DMS153 treated with DMSO at 0.1 percent for 48 hours (cell line): ENCODE data around the gene CAMSAP1.
A peak's percentile ranks its signal among the peaks of the same experiment; 100 is the strongest.

ENCODE experiments used
- DNase-seq: peaks from one replicate; lab custom pipeline; 2025; ENCODE audit not compliant: unreplicated experiment; lab: John Stamatoyannopoulos, UW

Gene CAMSAP1

DNA sequence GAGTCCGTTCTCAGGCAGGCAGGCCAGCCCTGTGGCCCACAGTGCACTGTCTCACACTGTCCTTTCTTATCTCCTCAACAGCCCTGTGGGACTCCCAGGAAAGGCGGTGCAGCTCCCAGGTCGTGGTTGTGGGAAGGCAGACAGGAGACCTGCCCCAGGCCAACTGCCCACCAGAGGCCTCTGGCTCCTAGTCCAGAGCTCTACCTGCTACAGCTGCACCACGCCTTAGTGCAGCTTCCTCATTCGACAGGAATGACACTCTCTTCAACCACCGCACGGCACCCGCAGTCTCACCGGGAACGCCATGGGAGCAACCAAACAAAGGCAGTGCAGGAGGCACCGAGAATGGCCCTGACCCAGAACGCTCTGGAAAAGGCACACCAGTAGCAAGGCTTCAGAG, 25.3 kb downstream of the CAMSAP1 start:
- no peak for DNase-seq

DNA sequence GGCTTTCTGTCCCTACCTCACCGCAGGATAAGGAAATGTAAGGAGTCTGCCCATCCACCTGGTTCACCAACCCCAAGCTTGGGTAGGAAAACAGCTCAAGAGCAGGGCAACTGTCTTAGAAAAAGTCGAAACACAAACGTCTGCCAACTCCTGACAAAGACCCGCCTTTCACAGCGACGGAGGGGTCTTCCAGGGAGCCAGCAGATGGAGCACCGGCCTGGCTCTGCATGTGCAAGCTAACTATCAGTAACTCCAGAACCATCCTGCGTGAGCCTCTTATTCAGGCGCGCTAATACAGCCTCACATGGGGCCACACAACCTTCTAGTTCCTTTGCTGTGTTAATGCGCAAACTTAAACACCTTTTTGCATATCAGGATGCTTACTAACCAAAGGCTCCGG, 26.9 kb downstream of the CAMSAP1 start:
- DNase-seq, result no peak

DNA sequence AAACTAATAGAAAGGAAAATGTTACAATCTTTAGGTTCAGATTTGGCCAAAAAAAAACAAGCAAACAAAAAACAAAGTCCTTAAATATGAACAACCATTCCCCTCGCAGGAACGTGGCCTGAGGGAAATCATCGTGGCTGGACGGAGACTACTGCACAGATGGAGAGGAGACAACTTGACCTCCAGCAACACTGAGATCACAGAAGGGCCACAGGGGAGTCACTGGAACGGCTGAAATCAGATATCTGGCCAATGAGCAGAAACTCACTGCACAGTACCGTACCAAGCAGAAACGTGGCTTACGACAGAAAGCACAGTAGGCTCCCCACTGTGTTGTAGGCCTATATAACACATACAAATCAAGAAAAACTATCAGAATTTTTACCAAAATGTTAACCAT, 27.7 kb downstream of the CAMSAP1 start:
- DNase-seq, result no peak

DNA sequence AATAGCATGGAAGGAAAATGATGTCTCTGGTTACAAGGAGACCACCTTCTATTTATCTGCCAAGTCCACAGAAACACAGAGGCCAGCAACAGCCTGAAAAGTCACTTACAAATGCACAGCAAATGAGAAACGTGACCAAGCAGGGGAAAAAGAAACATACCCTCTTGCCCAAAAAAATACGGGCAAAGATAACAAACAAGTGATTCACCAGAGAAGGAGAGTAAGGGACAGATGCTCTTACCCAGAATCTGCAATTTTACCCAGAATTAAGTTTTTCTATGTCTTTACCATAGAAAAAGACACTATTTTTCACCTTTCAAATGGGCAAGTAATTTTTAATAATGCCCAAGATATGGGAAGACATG, 28.1 kb downstream of the CAMSAP1 start:
- DNase-seq, result no peak

DNA sequence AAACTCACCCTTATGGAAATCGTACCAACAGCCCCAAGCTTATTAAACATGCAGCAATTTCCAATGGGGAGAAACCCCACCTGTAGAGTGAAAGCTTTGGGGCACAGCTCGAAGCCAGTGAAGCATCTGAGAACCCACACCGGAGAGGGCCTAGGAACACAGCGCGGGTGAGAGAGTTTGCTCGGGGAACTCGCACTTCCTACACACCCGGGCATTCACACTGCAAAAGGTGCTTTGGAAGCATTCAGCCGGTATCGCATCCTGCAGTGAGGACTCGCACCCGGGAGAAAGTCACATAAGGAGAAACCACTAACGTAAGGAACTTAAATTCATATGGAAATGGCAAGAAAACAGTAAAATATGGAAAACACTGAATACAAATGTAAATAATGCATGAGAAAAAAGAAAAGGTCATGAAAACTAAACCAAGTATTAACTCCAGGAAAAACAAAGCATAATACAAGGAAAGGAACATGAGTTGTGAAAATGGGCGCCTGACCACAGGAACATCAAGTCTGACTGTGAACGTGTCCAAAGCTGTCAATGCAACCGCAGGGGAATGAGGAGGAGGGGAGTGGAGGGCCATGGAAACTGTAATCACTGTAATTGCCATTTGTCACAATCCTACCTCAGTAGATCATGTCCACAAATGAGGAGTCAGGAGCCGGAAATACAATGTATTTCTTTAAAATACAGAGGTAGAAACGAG, 28.7 kb downstream of the CAMSAP1 start:
- no peak for DNase-seq

DNA sequence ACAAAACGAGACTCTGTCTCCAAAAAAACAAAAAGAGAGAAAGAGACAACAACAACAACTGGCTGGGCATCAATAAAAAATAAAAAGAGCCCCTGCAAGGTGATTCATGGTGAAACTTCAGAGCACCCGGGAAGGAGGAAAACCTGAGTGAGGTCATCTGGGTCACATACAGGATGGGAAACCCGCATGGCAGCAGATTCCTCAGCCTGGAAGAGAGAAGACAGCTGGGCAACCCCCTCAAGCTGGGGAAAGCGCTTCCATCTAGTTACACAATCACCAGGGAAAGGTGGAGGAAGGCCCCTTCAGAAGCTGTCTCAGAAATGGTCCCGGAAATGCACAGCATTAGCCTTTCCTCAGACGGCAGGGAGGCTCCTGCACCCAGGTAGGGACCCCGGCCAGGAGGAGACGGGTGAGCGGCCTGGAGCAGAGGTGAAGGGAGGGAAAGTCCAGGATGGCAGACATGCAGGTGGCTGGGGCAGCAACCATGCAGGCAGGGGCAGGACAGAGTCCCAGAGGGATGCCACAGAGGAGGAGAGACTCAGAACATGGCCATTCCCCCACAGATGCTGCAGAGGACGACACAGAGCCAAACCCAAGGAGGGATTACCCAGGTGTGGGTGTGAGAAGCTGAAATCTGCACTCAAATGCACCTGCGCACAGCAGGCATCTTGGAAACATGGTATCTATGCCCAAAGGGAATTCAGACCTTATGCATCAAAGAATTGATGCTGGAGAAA, 29.4 kb downstream of the CAMSAP1 start:
- DNase-seq, result no peak

DNA sequence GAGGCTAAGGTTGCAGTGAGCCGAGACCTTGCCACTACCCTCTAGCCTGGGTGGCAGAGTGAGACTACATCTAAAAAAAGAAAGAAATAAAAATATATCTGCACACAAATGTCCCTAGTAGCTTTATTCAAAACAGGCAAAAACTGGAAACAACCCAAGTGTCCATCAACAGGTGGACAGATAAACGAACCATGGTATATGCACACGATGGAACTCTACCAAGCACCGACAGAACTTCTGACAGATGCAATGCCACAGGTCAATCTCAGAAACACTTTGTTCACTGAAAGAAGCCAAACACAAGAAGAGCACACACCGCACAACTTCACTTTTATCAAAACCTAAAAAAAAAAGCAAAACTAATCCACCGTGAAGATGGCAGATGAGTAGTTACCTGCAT, 30.4 kb downstream of the CAMSAP1 start:
- DNase-seq, result no peak

DNA sequence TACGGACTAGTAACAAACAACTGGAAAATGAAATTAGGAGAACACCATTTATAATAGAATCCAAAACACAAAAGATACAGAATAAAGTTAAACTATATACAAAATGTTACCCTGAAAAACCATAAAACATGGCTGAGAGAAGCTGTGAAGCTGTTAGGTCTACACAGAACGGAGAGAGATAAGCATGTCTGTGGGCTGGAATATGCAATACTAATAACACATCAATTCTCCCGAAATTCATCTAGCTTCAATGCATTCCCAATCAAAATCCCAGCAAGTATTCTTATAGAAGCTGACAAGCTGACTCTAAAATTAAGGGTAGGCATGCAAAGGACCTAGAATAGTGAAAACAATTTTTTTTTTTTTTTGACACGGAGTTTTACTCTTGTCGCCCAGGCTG, 32.5 kb downstream of the CAMSAP1 start:
- DNase-seq, result no peak

DNA sequence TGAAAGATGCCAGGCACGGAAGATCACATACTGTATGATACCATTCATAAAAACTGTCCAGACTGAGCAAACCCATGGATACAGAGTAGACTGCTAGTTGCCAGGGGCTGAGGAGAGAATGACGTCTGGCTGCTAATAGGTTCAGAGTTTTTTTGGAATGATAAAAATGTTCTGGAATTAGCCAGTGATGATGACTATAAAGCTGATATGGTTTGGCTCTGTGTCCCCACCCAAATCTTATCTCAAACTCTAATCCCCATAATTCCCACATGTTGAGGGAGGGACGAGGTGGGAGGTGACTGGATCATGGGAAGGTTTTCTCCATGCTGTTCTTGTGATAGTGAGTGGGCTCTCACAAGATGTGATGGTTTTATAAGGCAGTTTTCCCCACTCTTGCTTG, 37.4 kb downstream of the CAMSAP1 start:
- DNase-seq, result no peak

DNA sequence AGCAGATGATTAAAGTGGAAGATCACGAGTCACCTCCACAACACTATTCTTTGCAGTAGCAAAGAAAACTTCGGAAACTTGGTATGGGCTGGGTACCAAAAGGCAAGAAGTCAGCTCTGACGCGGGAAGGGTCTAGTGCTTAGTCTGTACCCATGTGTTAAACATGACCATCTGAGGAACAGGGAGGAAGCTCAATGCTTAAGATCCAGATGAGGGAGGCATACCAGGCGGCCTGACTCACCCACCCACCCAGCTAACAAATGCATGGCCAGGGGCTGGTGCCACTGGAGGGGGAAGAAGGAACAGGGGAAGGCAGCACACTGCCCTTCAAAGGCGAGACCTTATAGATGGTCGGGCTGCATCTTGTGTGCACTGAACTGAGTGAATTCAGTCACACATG, 41.8 kb downstream of the CAMSAP1 start:
- no peak for DNase-seq

DNA sequence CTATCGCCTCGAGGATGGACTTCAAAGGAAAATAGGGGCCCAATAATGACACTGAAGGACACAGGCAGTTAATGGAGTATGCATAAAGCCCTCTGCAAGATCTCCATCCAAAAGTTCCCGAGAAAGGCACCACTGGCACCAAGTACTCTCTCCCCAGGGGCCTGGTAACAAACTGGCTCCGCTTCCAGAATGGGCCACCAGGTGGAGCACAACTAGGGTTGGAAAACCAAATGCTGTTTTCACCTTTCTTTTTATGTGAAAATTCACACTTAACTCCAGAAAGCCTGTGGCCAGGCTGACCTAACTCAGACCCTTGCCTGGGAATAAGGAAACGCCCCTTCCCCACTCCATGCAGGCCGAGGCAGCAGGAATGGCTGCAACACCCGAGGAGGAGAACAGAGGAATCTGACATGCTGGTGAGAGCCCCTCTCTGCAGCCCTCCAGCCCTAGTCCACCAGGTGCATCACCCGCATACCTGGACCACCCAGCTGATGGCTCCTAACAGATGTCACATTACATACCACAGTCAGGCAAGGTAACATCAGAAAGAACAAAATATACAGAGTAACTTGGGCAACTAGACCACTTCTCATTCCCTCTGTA, 42.8 kb downstream of the CAMSAP1 start:
- DNase-seq, result peak; percentile 24

DNA sequence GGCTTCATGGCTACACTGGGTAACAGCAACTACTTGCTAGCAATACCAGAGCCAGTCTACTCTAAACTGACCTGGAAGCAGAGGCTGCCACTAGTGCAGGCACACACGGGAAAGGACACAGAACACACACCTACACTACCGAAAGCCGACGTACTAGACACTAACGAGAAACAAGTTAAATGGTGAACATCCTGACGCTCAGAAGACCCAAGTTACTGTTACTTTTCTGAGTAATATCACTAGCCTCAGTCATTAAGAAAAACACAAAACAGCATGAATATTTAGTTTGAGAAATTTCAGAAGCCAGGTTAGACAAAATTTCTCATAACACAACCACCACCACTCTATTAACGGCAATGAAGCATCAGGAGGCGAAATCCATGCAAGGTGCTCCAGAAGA, 44.5 kb downstream of the CAMSAP1 start:
- DNase-seq, result no peak

DNA sequence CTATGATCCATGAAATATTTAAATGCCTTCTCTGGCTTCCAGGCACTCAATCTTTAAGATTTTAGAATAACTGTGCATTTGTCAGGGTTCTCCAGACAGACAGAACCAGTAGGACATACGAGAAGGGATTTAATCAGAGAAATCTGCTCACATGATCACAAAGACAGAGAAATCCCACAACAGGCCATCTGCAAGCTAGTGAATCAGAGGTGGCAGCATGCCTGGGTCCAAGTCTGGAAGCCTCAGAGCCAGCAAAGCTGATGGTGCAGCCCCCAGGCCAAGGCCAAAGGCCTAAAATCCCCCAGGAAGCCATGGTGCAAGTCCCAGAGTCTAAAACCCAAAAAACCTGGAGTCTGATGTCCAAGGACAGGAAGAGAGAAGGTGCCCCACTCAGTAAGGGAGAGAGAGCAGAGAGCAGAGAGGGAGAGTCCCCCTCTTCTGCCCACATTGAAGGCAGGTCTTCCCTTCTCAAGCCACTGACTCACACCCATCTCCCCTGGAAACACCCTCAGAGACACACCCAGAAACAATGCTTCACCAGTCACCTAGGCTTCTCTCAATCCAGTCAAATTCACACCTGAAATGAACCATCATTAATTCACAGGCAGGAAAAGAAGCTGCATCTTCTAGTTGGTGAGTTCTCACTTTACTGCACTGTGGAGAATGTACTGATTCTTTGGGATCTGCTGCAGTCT, 48.7 kb downstream of the CAMSAP1 start:
- DNase-seq, result no peak

DNA sequence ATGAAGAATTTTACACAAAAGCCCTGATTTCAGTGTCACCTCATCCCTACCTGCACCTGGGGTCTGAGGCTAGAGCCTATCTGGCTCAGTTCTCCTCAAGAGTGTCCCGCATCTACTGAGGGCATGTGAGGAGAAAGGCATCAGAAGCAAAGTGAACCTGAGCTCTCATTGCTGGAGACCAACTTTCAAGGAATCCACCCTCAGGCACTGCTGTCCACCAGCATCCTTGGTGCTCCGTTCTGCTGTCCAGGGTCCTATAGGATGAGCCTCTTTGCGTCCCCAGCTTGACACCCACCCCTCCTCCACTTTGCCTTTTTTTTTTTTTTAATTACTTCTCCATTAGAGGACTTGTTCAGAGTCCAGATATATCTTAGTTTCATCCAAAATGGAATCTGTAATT, 49.5 kb downstream of the CAMSAP1 start:
- DNase-seq, result no peak

DNA sequence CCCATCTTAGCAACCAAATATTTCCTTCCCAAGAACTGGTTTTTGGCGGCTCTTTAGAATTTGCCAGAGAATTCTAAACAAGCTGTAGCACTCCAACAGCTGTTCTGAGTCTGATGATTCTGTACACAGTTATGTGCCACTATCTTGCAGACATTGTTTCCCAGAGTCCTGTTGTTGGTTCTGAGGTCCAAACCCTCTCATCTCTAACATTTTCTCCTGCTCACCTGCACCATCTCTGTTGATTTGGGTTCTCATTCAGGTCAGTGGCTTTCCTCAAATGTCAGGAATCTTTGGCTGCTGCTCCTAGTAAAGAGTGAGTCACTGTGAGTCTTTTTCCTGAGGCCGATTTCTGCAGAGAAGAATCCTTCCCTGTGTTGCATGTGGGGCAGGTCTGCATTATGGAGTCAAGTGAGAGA, 50.0 kb downstream of the CAMSAP1 start:
- no peak for DNase-seq

DNA sequence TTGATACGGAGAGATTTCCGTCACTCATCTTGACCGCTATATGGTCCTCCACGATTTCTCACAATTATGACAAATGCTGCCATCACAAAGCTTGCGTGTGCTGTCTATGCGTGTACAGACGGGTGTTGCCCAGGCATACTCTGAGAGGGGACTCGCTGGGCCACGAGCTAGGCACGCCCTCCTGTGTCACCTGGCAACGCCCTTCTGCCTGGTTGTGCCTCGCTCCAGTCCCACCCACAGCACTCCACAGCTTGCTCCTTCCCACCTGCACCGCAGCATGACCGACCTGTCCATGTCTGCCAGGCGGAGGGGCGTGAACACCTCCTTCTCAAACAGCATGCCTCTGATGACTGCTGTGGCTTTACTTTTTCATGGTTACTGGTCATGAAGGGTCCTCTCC, 55.6 kb downstream of the CAMSAP1 start:
- DNase-seq, result no peak

DNA sequence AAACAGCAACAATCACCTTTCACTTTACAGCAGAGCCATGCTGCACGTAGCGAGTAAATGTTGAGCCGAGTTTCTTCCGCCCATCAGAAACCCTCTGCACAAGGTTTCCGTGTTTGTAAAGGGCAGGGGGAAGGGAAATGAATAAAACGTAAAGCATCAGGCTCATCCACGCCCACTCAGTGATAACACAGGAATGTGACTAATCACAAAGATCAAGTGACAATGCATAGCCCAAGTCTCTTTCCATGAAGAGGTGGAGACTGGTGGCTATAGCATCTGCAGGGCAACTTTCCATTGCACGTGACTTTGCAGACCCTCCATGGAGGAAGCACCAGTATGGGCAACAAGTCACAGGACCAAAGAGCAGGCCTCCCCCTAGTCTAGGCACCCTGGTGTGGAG, 56.6 kb downstream of the CAMSAP1 start:
- no peak for DNase-seq

DNA sequence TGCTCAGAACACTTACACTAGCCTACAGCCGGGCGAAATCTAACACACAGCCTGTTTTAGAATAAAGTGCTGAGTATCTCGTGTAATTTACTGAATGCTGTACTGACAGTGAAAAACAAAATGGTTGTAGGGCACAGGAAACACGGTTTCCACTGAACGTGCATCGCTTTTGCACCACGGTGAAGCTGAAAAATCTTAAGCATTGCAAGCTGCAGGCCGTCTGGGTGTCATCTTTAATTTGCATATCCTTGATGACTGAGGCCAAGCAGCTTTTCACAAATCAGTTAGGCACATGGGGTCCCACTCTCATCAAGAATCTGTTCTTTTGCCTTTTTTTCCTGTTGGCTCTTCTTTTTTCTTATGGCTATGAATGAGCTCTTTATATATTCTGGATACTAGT, 58.2 kb downstream of the CAMSAP1 start:
- no peak for DNase-seq

DNA sequence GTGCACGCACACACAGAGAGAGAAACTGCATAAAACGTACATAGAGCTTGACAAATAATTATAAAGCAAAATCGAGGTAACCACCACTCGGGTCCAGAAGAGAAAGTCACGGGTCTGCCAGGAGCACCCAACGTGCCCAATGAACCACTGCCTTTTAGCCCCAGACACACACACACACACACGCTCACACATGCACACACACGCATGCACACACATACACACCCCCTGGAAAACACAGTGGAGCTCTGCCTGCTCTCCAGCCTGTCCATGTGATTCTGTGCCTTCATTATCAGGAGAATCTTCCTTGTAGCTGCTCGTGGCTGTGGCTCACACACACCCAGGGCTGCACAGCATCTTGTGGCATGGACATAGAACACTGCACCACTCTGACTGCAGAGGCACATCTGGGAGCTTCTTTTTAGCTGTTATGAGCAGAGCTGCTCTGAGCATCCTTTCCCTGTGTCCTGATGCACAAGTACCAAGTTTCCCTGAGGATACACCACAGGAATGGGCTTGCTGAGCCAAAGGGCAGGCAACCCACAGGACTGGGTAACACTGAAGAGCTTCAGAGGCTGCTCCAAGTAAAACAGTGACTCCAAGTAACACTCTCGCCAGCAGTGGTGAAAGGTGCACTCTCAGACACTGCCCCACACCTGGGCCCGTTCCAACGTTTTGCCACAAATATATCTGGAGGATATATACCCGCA, 58.9 kb downstream of the CAMSAP1 start:
- no peak for DNase-seq

DNA sequence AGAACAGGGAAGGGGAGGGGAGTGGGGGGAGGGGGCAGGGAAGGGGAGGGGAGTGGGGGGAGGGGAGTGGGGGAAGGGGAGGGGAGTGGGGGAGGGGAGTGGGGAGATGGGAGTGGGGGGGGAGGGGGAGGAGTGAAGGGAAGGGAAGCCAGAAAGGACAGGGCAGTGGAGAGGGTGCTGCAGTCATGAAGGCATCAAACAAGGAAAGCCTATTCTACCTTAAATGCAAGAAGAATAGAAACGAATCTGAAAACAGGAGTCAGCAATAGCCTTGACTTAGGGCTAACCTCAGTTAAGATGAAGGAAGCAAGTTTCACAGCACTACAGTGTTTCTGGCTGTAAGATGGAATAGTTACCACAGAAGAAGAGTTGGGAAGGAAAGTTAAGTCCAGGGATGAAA, 59.5 kb downstream of the CAMSAP1 start:
- no peak for DNase-seq

DNA sequence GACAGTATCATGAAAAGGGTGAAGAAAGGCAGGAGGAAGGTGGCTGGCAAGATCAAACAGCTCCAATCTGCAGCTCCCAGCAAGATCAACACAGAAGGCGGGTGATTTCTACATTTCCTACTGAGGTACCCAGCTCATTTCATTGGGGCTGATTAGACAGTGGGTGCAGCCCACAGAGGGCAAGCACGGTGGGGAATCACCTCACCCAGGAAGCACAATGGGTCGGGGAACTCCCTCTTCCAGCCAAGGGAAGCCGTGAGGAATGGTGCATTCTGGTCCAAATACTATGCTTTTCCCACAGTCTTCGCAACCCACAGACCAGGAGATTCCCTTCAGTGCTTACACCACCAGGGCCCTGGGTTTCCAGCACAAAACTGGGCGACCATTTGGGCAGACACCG, 66.8 kb downstream of the CAMSAP1 start:
- DNase-seq, result no peak
